ENCODE measurements around the gene TUBB.

DNA sequence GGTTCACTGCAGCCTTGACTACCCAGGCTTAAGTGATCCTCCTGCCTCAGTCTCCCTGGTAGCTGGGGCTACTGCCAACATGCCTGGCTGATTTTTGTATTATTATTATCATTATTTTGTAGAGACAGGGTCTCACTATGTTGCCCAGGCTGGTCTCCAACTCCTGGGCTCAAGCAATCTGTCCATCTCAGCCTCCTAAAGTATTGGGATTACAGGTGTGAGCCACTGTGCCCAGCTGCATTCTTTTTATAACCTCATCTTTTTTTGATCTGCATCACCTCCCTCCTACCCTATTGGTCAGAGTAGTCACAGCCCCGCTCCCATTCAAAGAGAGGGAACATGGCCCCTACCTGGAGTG is 47.8 kb downstream of the TUBB start:
- TF ChIP-seq, protein P1, sequence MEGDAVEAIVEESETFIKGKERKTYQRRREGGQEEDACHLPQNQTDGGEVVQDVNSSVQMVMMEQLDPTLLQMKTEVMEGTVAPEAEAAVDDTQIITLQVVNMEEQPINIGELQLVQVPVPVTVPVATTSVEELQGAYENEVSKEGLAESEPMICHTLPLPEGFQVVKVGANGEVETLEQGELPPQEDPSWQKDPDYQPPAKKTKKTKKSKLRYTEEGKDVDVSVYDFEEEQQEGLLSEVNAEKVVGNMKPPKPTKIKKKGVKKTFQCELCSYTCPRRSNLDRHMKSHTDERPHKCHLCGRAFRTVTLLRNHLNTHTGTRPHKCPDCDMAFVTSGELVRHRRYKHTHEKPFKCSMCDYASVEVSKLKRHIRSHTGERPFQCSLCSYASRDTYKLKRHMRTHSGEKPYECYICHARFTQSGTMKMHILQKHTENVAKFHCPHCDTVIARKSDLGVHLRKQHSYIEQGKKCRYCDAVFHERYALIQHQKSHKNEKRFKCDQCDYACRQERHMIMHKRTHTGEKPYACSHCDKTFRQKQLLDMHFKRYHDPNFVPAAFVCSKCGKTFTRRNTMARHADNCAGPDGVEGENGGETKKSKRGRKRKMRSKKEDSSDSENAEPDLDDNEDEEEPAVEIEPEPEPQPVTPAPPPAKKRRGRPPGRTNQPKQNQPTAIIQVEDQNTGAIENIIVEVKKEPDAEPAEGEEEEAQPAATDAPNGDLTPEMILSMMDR (IDR thresholded peaks at IDR 0.05), result no peak
- no peak for TF ChIP-seq POLR2A (IDR thresholded peaks at IDR 0.05)

Measured in right lobe of liver (tissue), 4 donors.